A549 (cell line): ENCODE data around the gene PGLYRP2.

Source experiments
- ESRRA ChIP-seq: fragments of 150-350 bp; IDR thresholded peaks from 2 replicates; pipeline ENCODE4 v1.6.1; 2014; ENCODE audit warnings: mild to moderate bottlenecking, low read length, borderline replicate concordance
- TF ChIP-seq, protein P1 (sequence below): fragments of 200-600 bp; sonication (generic); IDR thresholded peaks from 2 replicates; pipeline ENCODE4 v1.6.1; 2016; ENCODE audit warnings: antibody characterized with exemption, mild to moderate bottlenecking, moderate library complexity
- TF ChIP-seq, protein P2 (sequence below): fragments of 450-650 bp; IDR thresholded peaks from 2 replicates; pipeline ENCODE4 v1.6.1; 2014; ENCODE audit warnings: antibody characterized with exemption
- TF ChIP-seq, protein P3 (sequence below): fragments of >200 bp; sonication (Bioruptor Twin); formaldehyde crosslinking; IDR thresholded peaks from 3 replicates; pipeline ENCODE4 v1.5.1; 2016

DNA sequence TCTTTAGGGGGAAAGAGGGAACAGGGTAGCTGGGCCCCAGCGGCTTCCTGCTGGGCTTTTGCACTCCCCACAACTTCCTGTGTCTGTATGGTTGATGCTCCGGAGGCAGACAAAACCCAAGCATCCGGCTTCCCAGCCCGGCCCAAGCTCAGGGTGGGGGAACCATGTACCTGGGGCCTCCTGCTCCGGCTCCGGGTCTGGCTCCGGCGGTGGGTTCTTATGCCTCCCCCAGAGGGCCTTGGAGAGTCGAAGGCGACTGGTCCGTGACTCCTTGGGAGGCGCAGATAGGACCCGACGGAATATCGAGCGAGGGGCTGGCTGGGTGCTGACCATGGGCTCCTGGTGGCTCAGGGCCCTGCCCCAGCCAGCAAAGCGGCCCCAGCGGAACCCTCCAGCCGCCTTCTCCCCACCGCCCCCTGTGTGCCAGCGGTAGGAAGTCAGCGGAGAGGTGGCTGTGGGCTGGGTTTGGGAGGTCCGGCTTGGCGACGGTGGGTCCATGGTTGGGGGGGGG is 15.4 kb downstream of the PGLYRP2 start:
- TF ChIP-seq, protein P1, sequence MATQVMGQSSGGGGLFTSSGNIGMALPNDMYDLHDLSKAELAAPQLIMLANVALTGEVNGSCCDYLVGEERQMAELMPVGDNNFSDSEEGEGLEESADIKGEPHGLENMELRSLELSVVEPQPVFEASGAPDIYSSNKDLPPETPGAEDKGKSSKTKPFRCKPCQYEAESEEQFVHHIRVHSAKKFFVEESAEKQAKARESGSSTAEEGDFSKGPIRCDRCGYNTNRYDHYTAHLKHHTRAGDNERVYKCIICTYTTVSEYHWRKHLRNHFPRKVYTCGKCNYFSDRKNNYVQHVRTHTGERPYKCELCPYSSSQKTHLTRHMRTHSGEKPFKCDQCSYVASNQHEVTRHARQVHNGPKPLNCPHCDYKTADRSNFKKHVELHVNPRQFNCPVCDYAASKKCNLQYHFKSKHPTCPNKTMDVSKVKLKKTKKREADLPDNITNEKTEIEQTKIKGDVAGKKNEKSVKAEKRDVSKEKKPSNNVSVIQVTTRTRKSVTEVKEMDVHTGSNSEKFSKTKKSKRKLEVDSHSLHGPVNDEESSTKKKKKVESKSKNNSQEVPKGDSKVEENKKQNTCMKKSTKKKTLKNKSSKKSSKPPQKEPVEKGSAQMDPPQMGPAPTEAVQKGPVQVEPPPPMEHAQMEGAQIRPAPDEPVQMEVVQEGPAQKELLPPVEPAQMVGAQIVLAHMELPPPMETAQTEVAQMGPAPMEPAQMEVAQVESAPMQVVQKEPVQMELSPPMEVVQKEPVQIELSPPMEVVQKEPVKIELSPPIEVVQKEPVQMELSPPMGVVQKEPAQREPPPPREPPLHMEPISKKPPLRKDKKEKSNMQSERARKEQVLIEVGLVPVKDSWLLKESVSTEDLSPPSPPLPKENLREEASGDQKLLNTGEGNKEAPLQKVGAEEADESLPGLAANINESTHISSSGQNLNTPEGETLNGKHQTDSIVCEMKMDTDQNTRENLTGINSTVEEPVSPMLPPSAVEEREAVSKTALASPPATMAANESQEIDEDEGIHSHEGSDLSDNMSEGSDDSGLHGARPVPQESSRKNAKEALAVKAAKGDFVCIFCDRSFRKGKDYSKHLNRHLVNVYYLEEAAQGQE: no peak
- TF ChIP-seq, protein P2, sequence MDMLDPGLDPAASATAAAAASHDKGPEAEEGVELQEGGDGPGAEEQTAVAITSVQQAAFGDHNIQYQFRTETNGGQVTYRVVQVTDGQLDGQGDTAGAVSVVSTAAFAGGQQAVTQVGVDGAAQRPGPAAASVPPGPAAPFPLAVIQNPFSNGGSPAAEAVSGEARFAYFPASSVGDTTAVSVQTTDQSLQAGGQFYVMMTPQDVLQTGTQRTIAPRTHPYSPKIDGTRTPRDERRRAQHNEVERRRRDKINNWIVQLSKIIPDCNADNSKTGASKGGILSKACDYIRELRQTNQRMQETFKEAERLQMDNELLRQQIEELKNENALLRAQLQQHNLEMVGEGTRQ: no peak
- TF ChIP-seq ESRRA: no peak
- TF ChIP-seq, protein P3, sequence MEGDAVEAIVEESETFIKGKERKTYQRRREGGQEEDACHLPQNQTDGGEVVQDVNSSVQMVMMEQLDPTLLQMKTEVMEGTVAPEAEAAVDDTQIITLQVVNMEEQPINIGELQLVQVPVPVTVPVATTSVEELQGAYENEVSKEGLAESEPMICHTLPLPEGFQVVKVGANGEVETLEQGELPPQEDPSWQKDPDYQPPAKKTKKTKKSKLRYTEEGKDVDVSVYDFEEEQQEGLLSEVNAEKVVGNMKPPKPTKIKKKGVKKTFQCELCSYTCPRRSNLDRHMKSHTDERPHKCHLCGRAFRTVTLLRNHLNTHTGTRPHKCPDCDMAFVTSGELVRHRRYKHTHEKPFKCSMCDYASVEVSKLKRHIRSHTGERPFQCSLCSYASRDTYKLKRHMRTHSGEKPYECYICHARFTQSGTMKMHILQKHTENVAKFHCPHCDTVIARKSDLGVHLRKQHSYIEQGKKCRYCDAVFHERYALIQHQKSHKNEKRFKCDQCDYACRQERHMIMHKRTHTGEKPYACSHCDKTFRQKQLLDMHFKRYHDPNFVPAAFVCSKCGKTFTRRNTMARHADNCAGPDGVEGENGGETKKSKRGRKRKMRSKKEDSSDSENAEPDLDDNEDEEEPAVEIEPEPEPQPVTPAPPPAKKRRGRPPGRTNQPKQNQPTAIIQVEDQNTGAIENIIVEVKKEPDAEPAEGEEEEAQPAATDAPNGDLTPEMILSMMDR: no peak
